ENCODE measurements around the gene PLCZ1. TPM values are rescaled to one million over a fixed set of nuclear protein-coding genes. Genes with fewer than 3 reads are reported as not detected.

PLCZ1 gene
- total RNA-seq, 1 donor from 2014 or later, result not detected

GRCh38 chr12:18652596-18652995 is 85.2 kb downstream of the PLCZ1 start:
- Mint-ChIP-seq H3K4me3 (ENCODE audit: unreplicated experiment) (no peak overlapping the region), H3K9me3 (ENCODE audit: low read depth) (peaks cover 7% of the 10 kb centered on the region), H3K27me3 (ENCODE audit: low read depth) (peaks cover 13% of the 10 kb centered on the region), H3K36me3 (ENCODE audit: low read depth) (no peaks in the 10 kb centered on the region), H3K4me1 (ENCODE audit: low read depth) (no peaks in the 10 kb centered on the region), H3K27ac (ENCODE audit: unreplicated experiment) (no peak overlapping the region)
- no peak for TF ChIP-seq CTCF (IDR thresholded peaks at IDR 0.05)
- no peak for DNase-seq (ENCODE audit: low spot score)

- H3K27me3 Mint-ChIP-seq (ENCODE audit: low read depth), result peaks cover 13% of the 10 kb centered on the region
- H3K4me3 Mint-ChIP-seq (ENCODE audit: unreplicated experiment), result no peak overlapping the region
- no peaks in the 10 kb centered on the region for H3K9me3 Mint-ChIP-seq (ENCODE audit: low read depth)
- H3K4me1 Mint-ChIP-seq (ENCODE audit: low read depth), result no peaks in the 10 kb centered on the region
- H3K27ac Mint-ChIP-seq (ENCODE audit: unreplicated experiment), result no peak overlapping the region
- H3K36me3 Mint-ChIP-seq (ENCODE audit: low read depth), result no peaks in the 10 kb centered on the region
- DNase-seq (ENCODE audit: low spot score), result no peak
- TF ChIP-seq CTCF (IDR thresholded peaks at IDR 0.05), result no peak
Measured at GRCh38 chr12:18651525-18651924, 86.3 kb downstream of the PLCZ1 start.

- Mint-ChIP-seq H3K27me3 (ENCODE audit: low read depth) (peaks cover 19% of the 10 kb centered on the region), H3K4me1 (ENCODE audit: low read depth) (peaks cover 5% of the 10 kb centered on the region), H3K4me3 (ENCODE audit: unreplicated experiment) (no peak overlapping the region), H3K27ac (ENCODE audit: unreplicated experiment) (no peak overlapping the region), H3K9me3 (ENCODE audit: low read depth) (peaks cover 3% of the 10 kb centered on the region), H3K36me3 (ENCODE audit: low read depth) (no peaks in the 10 kb centered on the region)
- no peak for DNase-seq (ENCODE audit: low spot score)
- TF ChIP-seq CTCF (IDR thresholded peaks at IDR 0.05), result no peak
Measured at GRCh38 chr12:18646286-18646890, 91.4 kb downstream of the PLCZ1 start.

GRCh38 chr12:18644564-18644963 is 93.2 kb downstream of the PLCZ1 start:
- Mint-ChIP-seq H3K27ac (ENCODE audit: unreplicated experiment) (no peak overlapping the region), H3K27me3 (ENCODE audit: low read depth) (peaks cover 17% of the 10 kb centered on the region), H3K9me3 (ENCODE audit: low read depth) (peaks cover 3% of the 10 kb centered on the region), H3K4me1 (ENCODE audit: low read depth) (peaks cover 5% of the 10 kb centered on the region), H3K36me3 (ENCODE audit: low read depth) (no peaks in the 10 kb centered on the region), H3K4me3 (ENCODE audit: unreplicated experiment) (no peak overlapping the region)
- no peak for DNase-seq (ENCODE audit: low spot score)
- no peak for TF ChIP-seq CTCF (IDR thresholded peaks at IDR 0.05)

- no peak for DNase-seq (ENCODE audit: low spot score)
- Mint-ChIP-seq H3K36me3 (ENCODE audit: low read depth) (no peaks in the 10 kb centered on the region), H3K27me3 (ENCODE audit: low read depth) (peaks cover 12% of the 10 kb centered on the region), H3K4me1 (ENCODE audit: low read depth) (peaks cover 5% of the 10 kb centered on the region), H3K4me3 (ENCODE audit: unreplicated experiment) (no peak overlapping the region), H3K27ac (ENCODE audit: unreplicated experiment) (no peak overlapping the region), H3K9me3 (ENCODE audit: low read depth) (peaks cover 3% of the 10 kb centered on the region)
- TF ChIP-seq CTCF (IDR thresholded peaks at IDR 0.05), result no peak
Measured at GRCh38 chr12:18643681-18644080, 94.1 kb downstream of the PLCZ1 start.
